Parathyroid adenoma (tissue), 2 donors: Measurements from ENCODE around the gene SPON1.

Experiments
- H2AFZ ChIP-seq: fragments of 300-600 bp; sonication (generic); one replicate; pipeline ENCODE4 v1.7.0; 2017; ENCODE audit warnings: antibody characterized with exemption, mild to moderate bottlenecking
- H3K27ac ChIP-seq: fragments of 300-600 bp; sonication (generic); one replicate; pipeline ENCODE4 v1.7.0; 2017
- H3K27me3 ChIP-seq: fragments of 300-600 bp; sonication (generic); one replicate; pipeline ENCODE4 v1.7.0; 2017; ENCODE audit warnings: low read length; ENCODE audit not compliant: control insufficient read depth, insufficient read depth
- H3K36me3 ChIP-seq: fragments of 300-600 bp; sonication (generic); one replicate; pipeline ENCODE4 v1.7.0; 2017; ENCODE audit warnings: low read length; ENCODE audit not compliant: control insufficient read depth, insufficient read depth
- H3K4me1 ChIP-seq: fragments of 300-600 bp; sonication (generic); one replicate; pipeline ENCODE4 v1.7.0; 2017; ENCODE audit warnings: control low read depth
- H3K4me2 ChIP-seq: fragments of 300-600 bp; sonication (generic); one replicate; pipeline ENCODE4 v1.7.0; 2017; ENCODE audit warnings: low read length
- H3K4me3 ChIP-seq: fragments of 300-600 bp; sonication (generic); one replicate; pipeline ENCODE4 v1.7.0; 2017; ENCODE audit warnings: low read depth, low read length
- H3K79me2 ChIP-seq: fragments of 300-600 bp; sonication (generic); one replicate; pipeline ENCODE4 v1.7.0; 2017; ENCODE audit warnings: control low read depth
- H3K9ac ChIP-seq: fragments of 300-600 bp; sonication (generic); one replicate; pipeline ENCODE4 v1.7.0; 2017; ENCODE audit warnings: mild to moderate bottlenecking
- H3K9me3 ChIP-seq: fragments of 300-600 bp; sonication (generic); one replicate; pipeline ENCODE4 v1.7.0; 2017; ENCODE audit warnings: low read length; ENCODE audit not compliant: control insufficient read depth
- CTCF ChIP-seq: fragments of 300-600 bp; sonication (generic); IDR thresholded peaks from one replicate; pipeline ENCODE4 v1.7.0; 2017; ENCODE audit warnings: antibody characterized with exemption, mild to moderate bottlenecking
- donor health status: primary hyperparathyroidism.

SPON1 gene

GRCh38 chr11:13965337-13965736 is 2.8 kb downstream of the SPON1 start:
- no peak overlapping the region for H3K4me3 ChIP-seq

GRCh38 chr11:13966013-13966412 is 3.5 kb downstream of the SPON1 start:
- Histone ChIP-seq H3K27me3 (no peaks in the 10 kb centered on the region), H3K79me2 (no peaks in the 10 kb centered on the region), H3K9me3 (no peaks in the 10 kb centered on the region), H3K36me3 (no peaks in the 10 kb centered on the region), H3K9ac (no peak overlapping the region), H3K4me2 (no peak overlapping the region), H3K4me1 (no peaks in the 10 kb centered on the region), H3K27ac (no peak overlapping the region), H3K4me3 (no peak overlapping the region), H2AFZ (no peak overlapping the region)
- no peak for TF ChIP-seq CTCF

More at GRCh38 chr11:13965337-13965736, 2.8 kb downstream of the SPON1 start:
- H3K27ac ChIP-seq, result no peak overlapping the region
- no peaks in the 10 kb centered on the region for H3K27me3 ChIP-seq
- H2AFZ ChIP-seq, result no peak overlapping the region
- H3K79me2 ChIP-seq, result no peaks in the 10 kb centered on the region
- H3K9ac ChIP-seq, result no peak overlapping the region
- TF ChIP-seq CTCF, result no peak
- H3K4me1 ChIP-seq, result no peaks in the 10 kb centered on the region
- H3K9me3 ChIP-seq, result no peaks in the 10 kb centered on the region
- H3K4me2 ChIP-seq, result no peak overlapping the region
- H3K36me3 ChIP-seq, result no peaks in the 10 kb centered on the region

- H3K27ac ChIP-seq, result no peak overlapping the region
Observed at GRCh38 chr11:13966486-13966885, 4.0 kb downstream of the SPON1 start.

GRCh38 chr11:13970986-13971385 is 8.5 kb downstream of the SPON1 start:
- H2AFZ ChIP-seq, result no peak overlapping the region
- no peak overlapping the region for H3K27ac ChIP-seq
- no peak overlapping the region for H3K4me2 ChIP-seq
- no peaks in the 10 kb centered on the region for H3K4me1 ChIP-seq
- no peak overlapping the region for H3K4me3 ChIP-seq
- no peaks in the 10 kb centered on the region for H3K79me2 ChIP-seq
- TF ChIP-seq CTCF, result peak; percentile 13
- H3K36me3 ChIP-seq, result no peaks in the 10 kb centered on the region
- H3K9ac ChIP-seq, result no peak overlapping the region
- no peaks in the 10 kb centered on the region for H3K9me3 ChIP-seq
- H3K27me3 ChIP-seq, result no peaks in the 10 kb centered on the region

More at GRCh38 chr11:13966486-13966885, 4.0 kb downstream of the SPON1 start:
- no peak for TF ChIP-seq CTCF
- Histone ChIP-seq H3K79me2 (no peaks in the 10 kb centered on the region), H3K4me1 (no peaks in the 10 kb centered on the region), H3K27me3 (no peaks in the 10 kb centered on the region), H2AFZ (no peak overlapping the region), H3K4me3 (no peak overlapping the region), H3K36me3 (no peaks in the 10 kb centered on the region), H3K9me3 (no peaks in the 10 kb centered on the region), H3K9ac (no peak overlapping the region), H3K4me2 (no peak overlapping the region)

GRCh38 chr11:13972043-13972910 is 9.8 kb downstream of the SPON1 start:
- no peaks in the 10 kb centered on the region for H3K27me3 ChIP-seq
- no peak overlapping the region for H3K27ac ChIP-seq
- H3K9ac ChIP-seq, result no peak overlapping the region
- TF ChIP-seq CTCF, result no peak
- no peaks in the 10 kb centered on the region for H3K79me2 ChIP-seq
- H3K4me2 ChIP-seq, result no peak overlapping the region
- no peak overlapping the region for H2AFZ ChIP-seq
- no peak overlapping the region for H3K4me3 ChIP-seq
- H3K4me1 ChIP-seq, result no peaks in the 10 kb centered on the region
- H3K9me3 ChIP-seq, result no peaks in the 10 kb centered on the region
- H3K36me3 ChIP-seq, result no peaks in the 10 kb centered on the region
